Caco-2 (cell line): ENCODE data around the gene LRAT. TPM values are rescaled to one million over a fixed set of nuclear protein-coding genes. Genes with fewer than 3 reads are reported as not detected.

Experiments used
- BruUV-seq: library from RNA; stranded (reverse); fragments of 400-500 nt; replicated peaks from 2 replicates; lab custom pipeline; 2021; lab: Mats Ljungman, UMichigan
- CTCF ChIA-PET: fragments of 300-600 bp; sonication (Branson Sonifier 250); formaldehyde crosslinking; loops from one replicate; lab custom pipeline; 2022; ENCODE audit warnings: antibody characterized with exemption; lab: Charles Lee
- POLR2A ChIA-PET: fragments of 300-600 bp; sonication (Branson Sonifier 250); formaldehyde crosslinking; loops from one replicate; lab custom pipeline; 2022; ENCODE audit warnings: antibody characterized with exemption; lab: Charles Lee
- DNase-seq, 2 experiments: peaks; one replicate each; pipeline versions ENCODE4 v3.0.0 to v3.0.0-alpha.2; 2020 to 2022
- H3K27me3 ChIP-seq: replicated peaks from 2 replicates; pipeline ENCODE4 v1.6.0; 2011; ENCODE audit warnings: low read length; ENCODE audit not compliant: control insufficient read depth, insufficient read depth
- H3K36me3 ChIP-seq: 2 replicates; pipeline ENCODE4 v1.5.1; 2011; ENCODE audit warnings: low read length; ENCODE audit not compliant: control insufficient read depth, insufficient read depth
- H3K4me1 ChIP-seq: fragments of 250-450 bp; sonication (Bioruptor Pico); 2 replicates; pipeline ENCODE4 v1.5.1; 2020; ENCODE audit warnings: mild to moderate bottlenecking
- H3K4me3 ChIP-seq: 2 replicates; pipeline ENCODE4 v1.5.1; 2011; ENCODE audit warnings: low read depth, mild to moderate bottlenecking, control low read depth, low read length
- H3K9me3 ChIP-seq: fragments of 250-450 bp; sonication (Bioruptor Pico); 2 replicates; pipeline ENCODE4 v1.5.1; 2020; ENCODE audit warnings: mild to moderate bottlenecking, moderate library complexity
- H3K27ac Mint-ChIP-seq: one replicate; pipeline ENCODE4 v1.8.0; 2022; ENCODE audit warnings: mixed read lengths; ENCODE audit not compliant: unreplicated experiment
- H3K27me3 Mint-ChIP-seq: one replicate; pipeline ENCODE4 v1.8.0; 2022; ENCODE audit warnings: mixed read lengths; ENCODE audit not compliant: insufficient read depth, unreplicated experiment
- H3K36me3 Mint-ChIP-seq: one replicate; pipeline ENCODE4 v1.8.0; 2022; ENCODE audit warnings: mild to moderate bottlenecking, mixed read lengths; ENCODE audit not compliant: insufficient read depth, unreplicated experiment
- H3K4me1 Mint-ChIP-seq: one replicate; pipeline ENCODE4 v1.8.0; 2022; ENCODE audit warnings: low read depth, mixed read lengths; ENCODE audit not compliant: unreplicated experiment
- H3K4me3 Mint-ChIP-seq: one replicate; pipeline ENCODE4 v1.8.0; 2022; ENCODE audit warnings: mild to moderate bottlenecking, moderate library complexity, mixed read lengths; ENCODE audit not compliant: unreplicated experiment
- H3K9me3 Mint-ChIP-seq: one replicate; pipeline ENCODE4 v1.8.0; 2022; ENCODE audit warnings: mixed read lengths; ENCODE audit not compliant: unreplicated experiment
- intact Hi-C: fragments of 100-400 bp; cut with micrococcal nuclease; formaldehyde crosslinking; loops from one replicate; pipeline ENCODE4 v1.10.0; 2022; ENCODE audit not compliant: unreplicated experiment
- total RNA-seq: library from RNA; stranded (reverse); gene quantifications from 2 replicates; pipeline ENCODE4 v1.2.3, GENCODE V29; 2022
- TF ChIP-seq, protein P1 (sequence below), 2 experiments: fragments of 200-600 bp in 1 of 2; IDR thresholded peaks; 1 replicate in 1 of 2; 2 replicates in 1 of 2; pipeline versions ENCODE4 v1.5.1 to v1.8.0; 2011 to 2022; ENCODE audit warnings: antibody characterized with exemption in 1 of 2, control low read depth in 1 of 2, inconsistent platforms in 1 of 2, low read depth in 1 of 2, low read length in 1 of 2, mild to moderate bottlenecking in 1 of 2, moderate library complexity in 1 of 2; ENCODE audit not compliant: insufficient read depth in 1 of 2, severe bottlenecking in 1 of 2, unreplicated experiment in 1 of 2

The LRAT gene
- total RNA-seq, 1 experiment from 2014 or later, result 0.73 TPM

- CTCF ChIA-PET, result no interaction called here
- no TSS peak for BruUV-seq
Observed at GRCh38 chr4:154740462-154740861, 3.3 kb upstream of the LRAT start.

GRCh38 chr4:154741131-154741665, 2.6 kb upstream of the LRAT start:
- peaks cover 5% of the 10 kb centered on the region for H3K27me3 Mint-ChIP-seq
- no peaks in the 10 kb centered on the region for H3K9me3 ChIP-seq
- CTCF ChIA-PET, result no interaction called here
- no peak for DNase-seq
- H3K4me1 Mint-ChIP-seq, result no peaks in the 10 kb centered on the region
- no peak overlapping the region for H3K4me3 Mint-ChIP-seq
- no peak overlapping the region for H3K4me3 ChIP-seq
- no peaks in the 10 kb centered on the region for H3K36me3 ChIP-seq
- no peak overlapping the region for H3K27ac Mint-ChIP-seq
- TF ChIP-seq, protein P1, sequence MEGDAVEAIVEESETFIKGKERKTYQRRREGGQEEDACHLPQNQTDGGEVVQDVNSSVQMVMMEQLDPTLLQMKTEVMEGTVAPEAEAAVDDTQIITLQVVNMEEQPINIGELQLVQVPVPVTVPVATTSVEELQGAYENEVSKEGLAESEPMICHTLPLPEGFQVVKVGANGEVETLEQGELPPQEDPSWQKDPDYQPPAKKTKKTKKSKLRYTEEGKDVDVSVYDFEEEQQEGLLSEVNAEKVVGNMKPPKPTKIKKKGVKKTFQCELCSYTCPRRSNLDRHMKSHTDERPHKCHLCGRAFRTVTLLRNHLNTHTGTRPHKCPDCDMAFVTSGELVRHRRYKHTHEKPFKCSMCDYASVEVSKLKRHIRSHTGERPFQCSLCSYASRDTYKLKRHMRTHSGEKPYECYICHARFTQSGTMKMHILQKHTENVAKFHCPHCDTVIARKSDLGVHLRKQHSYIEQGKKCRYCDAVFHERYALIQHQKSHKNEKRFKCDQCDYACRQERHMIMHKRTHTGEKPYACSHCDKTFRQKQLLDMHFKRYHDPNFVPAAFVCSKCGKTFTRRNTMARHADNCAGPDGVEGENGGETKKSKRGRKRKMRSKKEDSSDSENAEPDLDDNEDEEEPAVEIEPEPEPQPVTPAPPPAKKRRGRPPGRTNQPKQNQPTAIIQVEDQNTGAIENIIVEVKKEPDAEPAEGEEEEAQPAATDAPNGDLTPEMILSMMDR (IDR thresholded peaks at IDR 0.05; ENCODE audit: insufficient read depth in 1 of 2, low read depth in 1 of 2, low read length in 1 of 2, severe bottlenecking in 1 of 2, unreplicated experiment in 1 of 2), result no peak
- POLR2A ChIA-PET, result no interaction called here
- no peaks in the 10 kb centered on the region for H3K36me3 Mint-ChIP-seq
- intact Hi-C loops, result no loop called here
- H3K9me3 Mint-ChIP-seq, result no peaks in the 10 kb centered on the region
- no TSS peak for BruUV-seq
- 0 out of 2 replicates have a peak, but pooled peaks cover 5% of the 10 kb centered on the region for H3K4me1 ChIP-seq
- H3K27me3 ChIP-seq, result no peaks in the 10 kb centered on the region

More at GRCh38 chr4:154740462-154740861, 3.3 kb upstream of the LRAT start:
- Mint-ChIP-seq H3K27me3 (peaks cover 3% of the 10 kb centered on the region), H3K27ac (no peak overlapping the region), H3K36me3 (no peaks in the 10 kb centered on the region), H3K4me3 (no peak overlapping the region), H3K4me1 (no peaks in the 10 kb centered on the region), H3K9me3 (no peaks in the 10 kb centered on the region)
- H3K36me3 ChIP-seq, result no peaks in the 10 kb centered on the region
- intact Hi-C loops, result no loop called here
- no peaks in the 10 kb centered on the region for H3K9me3 ChIP-seq
- TF ChIP-seq, protein P1 (IDR thresholded peaks at IDR 0.05; ENCODE audit: insufficient read depth in 1 of 2, low read depth in 1 of 2, low read length in 1 of 2, severe bottlenecking in 1 of 2, unreplicated experiment in 1 of 2), result no peak
- POLR2A ChIA-PET, result no interaction called here
- H3K4me3 ChIP-seq, result no peak overlapping the region
- H3K27me3 ChIP-seq, result no peaks in the 10 kb centered on the region
- 0 out of 2 replicates have a peak, but pooled peaks cover 5% of the 10 kb centered on the region for H3K4me1 ChIP-seq
- DNase-seq, result no peak

DNA sequence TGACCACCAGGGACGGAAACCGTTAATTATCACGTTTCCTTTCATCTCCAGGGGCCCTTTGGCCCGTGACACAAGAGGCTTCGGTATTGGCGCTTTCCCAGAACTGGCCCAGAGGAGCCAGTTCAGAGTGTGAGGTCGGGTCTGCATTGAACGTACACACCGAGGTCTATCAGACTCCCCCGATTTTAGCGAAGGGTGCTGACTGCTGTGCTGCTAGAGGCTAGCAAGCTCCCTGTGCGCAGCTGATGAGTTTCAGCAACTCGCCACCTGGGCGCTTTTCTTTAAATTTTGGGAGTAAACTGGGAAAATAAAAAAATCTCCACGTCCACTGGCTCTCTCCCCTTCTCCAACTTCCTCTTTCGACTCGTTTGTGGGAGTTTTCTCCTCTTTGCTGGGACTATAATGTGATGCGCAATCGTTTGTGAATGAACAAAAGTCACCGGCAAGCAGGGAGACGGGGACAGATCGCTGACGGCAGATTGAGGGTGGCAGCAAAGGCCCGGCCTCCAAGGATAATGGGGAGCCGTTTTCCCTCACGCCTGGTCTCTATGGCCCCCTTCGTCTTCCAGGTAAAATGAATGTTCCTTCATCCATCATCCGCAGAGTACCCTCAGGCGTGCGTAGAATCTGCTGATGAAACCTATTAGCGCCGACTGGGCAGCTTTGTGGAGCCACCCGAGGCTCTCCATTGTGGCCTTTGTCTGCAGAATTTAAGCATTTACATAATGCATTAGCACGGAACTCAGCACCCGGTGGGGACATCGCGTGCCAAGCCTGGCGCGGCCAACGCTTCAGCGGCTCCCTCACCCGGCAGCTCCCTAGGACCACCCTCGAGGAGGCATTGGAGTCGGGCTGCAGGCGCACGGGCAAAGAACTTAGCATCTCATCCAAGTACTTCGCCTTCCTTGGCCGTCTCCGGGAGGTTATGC, 1.6 kb upstream of the LRAT start:
- BruUV-seq, result no TSS peak
- DNase-seq, result no peak
- intact Hi-C loops, result no loop called here
- peaks cover 5% of the 10 kb centered on the region for H3K27me3 Mint-ChIP-seq
- H3K36me3 Mint-ChIP-seq, result no peaks in the 10 kb centered on the region
- TF ChIP-seq, protein P1 (IDR thresholded peaks at IDR 0.05; ENCODE audit: insufficient read depth in 1 of 2, low read depth in 1 of 2, low read length in 1 of 2, severe bottlenecking in 1 of 2, unreplicated experiment in 1 of 2), result no peak
- CTCF ChIA-PET, result no interaction called here
- no peak overlapping the region for H3K4me3 ChIP-seq
- H3K9me3 Mint-ChIP-seq, result no peaks in the 10 kb centered on the region
- H3K4me1 Mint-ChIP-seq, result no peaks in the 10 kb centered on the region
- H3K36me3 ChIP-seq, result no peaks in the 10 kb centered on the region
- H3K27me3 ChIP-seq, result no peaks in the 10 kb centered on the region
- H3K4me3 Mint-ChIP-seq, result no peak overlapping the region
- POLR2A ChIA-PET, result no interaction called here
- no peak overlapping the region for H3K27ac Mint-ChIP-seq
- H3K4me1 ChIP-seq, result 0 out of 2 replicates have a peak, but pooled peaks cover 5% of the 10 kb centered on the region
- no peaks in the 10 kb centered on the region for H3K9me3 ChIP-seq
